ENCODE results near the gene SERINC2.
A peak's percentile ranks its signal among the peaks of the same experiment; 100 is the strongest.

Gene SERINC2

GRCh38 chr1:31434101-31434871 lies 21.3 kb downstream of the SERINC2 start:
- DNase-seq (ENCODE audit: low read depth, low spot score) = peak; percentile 31

- no peak for DNase-seq (ENCODE audit: low read depth, low spot score)
Measured at GRCh38 chr1:31434979-31435378, 22.0 kb downstream of the SERINC2 start.

DNA sequence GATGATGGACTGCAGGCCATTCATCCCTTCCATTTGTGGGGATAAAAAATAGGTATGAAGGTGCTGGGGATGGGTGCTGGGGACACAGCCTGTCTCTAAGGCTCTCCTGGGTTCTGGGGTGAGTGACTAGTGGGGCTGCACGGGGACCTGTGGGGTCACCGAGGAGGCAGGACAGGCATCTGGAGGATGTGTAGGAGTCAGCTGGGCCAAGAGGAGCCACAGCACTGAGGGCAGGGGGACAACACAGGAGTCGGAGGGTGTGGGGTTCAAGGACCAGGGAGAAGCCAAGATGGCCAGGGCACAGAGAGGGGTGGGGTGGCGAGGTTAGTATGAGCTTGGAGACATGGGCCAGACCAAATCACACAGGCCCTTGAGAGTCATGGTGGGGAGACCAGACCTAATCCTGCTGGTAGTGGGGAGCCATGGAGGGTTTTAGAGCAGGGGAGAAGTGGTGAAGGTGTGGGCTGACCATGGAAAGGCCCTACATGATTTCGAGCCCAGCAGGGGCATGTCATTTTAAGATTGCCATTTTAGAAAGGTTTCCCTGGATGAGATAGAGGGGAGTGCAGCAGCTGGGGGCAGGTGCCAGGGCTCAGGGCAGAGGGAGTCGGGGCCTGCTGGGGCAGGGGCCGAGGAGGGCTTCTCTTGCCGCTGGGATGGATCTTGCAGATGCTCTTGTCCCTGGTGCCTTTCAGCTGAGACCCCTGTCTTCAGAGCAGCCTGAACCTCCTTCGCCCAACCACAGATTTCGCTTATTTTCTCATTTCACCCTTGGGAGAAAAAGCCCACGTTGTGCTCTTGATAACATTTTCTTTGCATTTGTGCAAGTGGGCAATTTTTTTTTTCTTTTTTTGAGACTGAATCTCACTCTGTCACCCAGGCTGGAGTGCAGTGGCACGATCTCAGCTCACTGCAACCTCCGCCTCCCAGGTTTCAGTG lies 22.7 kb downstream of the SERINC2 start:
- DNase-seq (ENCODE audit: low read depth, low spot score) = no peak

- DNase-seq (ENCODE audit: low read depth, low spot score) = no peak
Measured at GRCh38 chr1:31436596-31437432, 23.8 kb downstream of the SERINC2 start.

DNA sequence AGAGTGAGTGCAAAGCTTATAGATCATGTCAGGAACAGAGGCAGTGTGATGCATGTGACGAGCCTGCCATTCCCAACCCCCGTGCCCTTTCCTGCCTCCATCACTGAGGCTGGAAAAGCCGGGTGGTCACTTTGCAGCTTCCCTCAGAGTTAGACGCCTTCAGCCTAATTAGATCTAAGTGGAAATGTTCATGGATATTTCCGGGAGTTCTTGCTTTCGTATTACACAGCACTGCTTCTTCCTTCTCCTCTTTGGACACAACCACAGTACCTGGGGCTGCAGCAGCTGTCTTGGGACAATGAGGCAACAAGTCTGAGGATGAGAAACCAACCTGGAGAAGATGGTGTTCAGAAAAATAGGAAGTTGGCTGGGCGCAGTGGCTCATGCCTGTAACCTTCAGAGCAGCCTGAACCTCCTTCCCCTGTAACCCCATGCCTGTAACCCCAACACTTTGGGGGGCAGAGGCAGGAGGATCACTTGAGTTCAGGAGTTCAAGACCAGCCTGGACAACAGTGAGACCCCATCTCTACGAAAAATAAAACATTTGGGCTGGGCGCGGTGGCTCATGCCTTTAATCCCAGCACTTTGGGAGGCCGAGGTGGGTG lies 24.5 kb downstream of the SERINC2 start:
- DNase-seq (ENCODE audit: low read depth, low spot score) = no peak

DNA sequence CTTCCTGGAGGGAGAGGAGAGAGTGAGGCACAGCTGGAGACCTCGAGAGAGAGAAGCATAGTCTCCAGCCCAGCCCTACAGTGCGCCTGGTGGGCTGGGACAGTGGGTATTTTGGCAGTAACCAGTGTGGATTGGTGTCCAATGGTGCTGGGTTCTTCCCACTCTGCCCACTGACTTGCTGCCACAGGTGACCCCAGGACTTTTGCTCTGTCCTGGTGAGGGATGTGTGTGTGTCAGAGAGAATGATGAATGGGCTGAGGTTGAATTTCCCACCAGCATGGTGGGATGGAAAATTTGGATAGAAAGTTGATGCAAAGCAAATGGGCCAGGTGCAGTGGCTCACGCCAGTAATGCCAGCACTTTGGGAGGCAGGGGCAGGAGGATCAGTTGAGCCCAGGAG lies 26.3 kb downstream of the SERINC2 start:
- no peak for DNase-seq (ENCODE audit: low read depth, low spot score)

DNA sequence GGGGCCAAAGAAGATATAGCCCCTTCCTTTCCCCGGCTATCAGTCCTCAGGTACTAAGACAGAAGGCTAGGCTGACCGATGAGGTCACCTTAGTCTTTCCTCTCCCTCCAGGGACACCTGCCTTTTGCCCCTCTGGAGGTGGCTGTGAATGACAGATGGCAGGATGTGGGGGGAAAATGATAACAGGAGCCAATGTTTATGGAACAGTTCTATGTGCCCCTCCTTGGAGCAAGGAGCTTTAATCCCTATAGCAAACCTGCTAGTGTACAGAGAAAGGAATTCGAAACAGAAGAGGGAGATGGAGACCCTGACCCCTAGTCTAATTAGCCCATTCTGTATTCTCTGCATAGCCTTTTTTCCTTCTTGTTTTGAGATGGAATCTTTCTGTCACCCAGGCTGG lies 28.1 kb downstream of the SERINC2 start:
- no peak for DNase-seq (ENCODE audit: low read depth, low spot score)

GRCh38 chr1:31441558-31441957 lies 28.5 kb downstream of the SERINC2 start:
- DNase-seq (ENCODE audit: low read depth, low spot score) = no peak

DNA sequence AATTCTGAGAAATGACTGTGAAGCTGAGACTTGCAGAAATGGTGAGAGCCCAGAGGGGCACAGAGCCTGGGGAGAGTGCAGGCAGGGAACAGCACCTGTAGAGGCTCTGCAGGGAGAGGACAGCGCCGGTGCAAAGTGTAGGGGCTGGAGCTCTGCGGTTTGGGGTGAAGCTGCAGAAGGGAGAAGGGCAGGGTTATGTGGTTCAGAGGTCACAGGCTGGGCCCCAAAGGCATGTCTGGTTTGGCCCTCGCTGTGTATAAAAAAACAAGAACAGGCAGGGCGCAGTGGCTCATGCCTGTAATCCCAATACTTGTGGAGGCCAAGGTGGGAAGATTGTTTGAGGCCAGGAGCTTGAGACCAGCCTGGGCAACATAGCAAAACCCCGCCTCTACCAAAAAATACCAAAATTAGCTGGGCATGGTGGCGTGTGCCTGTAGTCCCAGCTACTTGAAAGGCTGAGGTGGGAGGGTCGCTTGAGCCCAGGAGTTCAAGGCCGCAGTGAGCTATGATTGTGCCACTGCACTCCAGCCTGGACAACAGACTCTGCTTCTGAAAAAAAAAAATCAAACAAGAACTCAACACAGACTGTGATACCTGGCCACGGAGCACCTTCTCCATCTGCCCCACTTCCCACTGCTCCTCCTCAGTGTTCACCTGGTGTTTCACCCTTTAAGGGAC lies 29.1 kb downstream of the SERINC2 start:
- no peak for DNase-seq (ENCODE audit: low read depth, low spot score)

- no peak for DNase-seq (ENCODE audit: low read depth, low spot score)
Measured at GRCh38 chr1:31442648-31442994, 29.6 kb downstream of the SERINC2 start.

- DNase-seq (ENCODE audit: low read depth, low spot score) = no peak
Measured at GRCh38 chr1:31443673-31444072, 30.7 kb downstream of the SERINC2 start.

DNA sequence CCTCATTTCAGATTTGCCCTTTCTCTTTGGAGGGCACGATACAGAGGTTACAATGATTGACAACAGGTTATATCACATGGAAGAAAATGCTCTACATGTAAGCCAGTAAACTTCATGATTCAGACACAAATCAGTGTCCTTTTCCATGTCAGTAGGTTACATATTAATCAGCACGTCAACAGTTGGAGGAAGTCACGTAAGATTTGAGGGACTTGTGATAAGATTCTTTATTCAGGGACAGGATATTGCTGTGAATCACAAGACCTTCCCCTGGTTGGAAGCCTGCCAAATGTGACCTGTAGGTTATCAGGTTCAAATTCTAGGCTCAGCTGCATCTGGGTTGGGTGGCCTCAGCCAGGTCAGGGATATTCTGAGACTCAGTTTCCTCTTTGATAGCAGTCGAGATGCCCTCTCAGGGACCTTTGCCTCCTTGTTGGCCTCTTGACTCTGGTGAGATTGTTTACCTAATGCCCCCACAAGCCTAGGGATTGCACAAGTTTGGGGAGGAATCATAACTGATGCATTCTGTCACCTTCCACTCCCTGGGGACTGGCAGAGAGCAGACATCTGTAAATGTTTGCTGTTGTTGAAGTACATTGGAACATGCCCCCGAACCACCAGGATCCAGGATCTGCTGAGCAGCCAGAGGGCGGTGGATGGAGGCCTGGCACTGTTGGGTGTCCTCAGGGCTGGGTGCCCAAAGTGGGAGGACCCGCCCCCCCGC lies 31.9 kb downstream of the SERINC2 start:
- DNase-seq (ENCODE audit: low read depth, low spot score) = no peak

GRCh38 chr1:31445951-31446350 lies 32.9 kb downstream of the SERINC2 start:
- no peak for DNase-seq (ENCODE audit: low read depth, low spot score)

- DNase-seq (ENCODE audit: low read depth, low spot score) = no peak
Measured at GRCh38 chr1:31447210-31447609, 34.2 kb downstream of the SERINC2 start.

DNA sequence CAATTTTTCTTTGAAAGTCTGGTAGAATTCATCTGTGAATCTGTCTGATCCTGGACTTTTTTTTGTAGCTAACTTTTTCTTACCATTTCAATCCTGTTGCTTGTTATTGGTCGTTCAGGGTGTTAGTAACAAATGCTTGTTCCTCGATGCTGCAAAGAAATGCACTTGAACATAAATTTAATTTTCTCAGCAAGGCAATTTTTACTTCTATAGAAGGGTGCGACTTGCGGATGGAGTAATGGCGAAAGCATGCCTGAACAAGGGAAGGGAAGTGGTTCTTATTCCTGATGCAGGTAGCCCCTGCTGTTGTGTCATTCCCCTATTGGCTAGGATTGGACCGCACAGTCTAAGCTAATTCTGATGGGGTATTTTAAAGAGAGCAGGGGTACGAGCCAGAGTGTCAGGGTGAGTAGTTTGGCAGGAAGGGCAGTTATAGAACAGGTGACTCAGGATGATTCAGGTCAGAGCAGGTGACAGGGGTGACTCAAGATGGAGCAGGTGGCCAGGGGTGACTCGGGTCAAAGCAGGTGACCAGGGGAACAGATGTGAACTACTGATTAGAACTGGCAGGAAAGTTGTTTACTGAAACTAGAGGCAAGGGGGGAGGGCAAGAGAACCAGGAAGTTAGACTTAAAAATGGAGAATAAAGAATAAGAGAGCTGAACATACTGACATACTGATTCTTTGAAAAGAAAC lies 40.5 kb downstream of the SERINC2 start:
- no peak for DNase-seq (ENCODE audit: low read depth, low spot score)

DNA sequence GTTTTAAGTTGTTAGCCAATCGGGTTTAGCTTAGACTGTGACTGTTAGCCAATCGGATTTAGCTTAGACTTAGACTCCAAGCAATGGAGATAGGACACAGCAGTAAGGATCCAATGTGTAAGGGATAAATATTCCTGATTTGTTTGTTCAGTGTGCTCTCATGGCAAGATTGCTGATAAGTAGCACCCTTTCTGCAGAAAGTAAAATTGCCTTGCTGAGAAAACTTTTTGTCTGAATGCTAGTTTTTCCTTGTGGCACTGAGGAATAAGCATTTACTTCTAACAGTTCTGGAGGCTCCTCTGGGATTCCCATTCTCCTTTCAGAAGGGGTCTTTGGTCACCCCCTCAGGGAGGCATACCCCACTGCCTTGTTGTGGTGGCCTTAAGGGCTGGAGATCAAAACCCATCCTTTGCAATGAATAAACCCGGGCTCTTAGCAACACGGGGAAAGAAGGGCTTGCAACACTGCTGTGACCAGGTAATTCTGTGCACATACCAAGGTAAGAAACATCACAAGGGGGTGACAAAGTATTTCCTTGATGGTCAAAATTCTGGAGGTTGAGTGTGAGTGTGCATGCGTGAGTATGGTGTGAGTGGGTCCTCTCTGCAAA lies 45.4 kb downstream of the SERINC2 start:
- DNase-seq (ENCODE audit: low read depth, low spot score) = no peak

- DNase-seq (ENCODE audit: low read depth, low spot score) = peak; percentile 32
Measured at GRCh38 chr1:31460027-31460426, 47.0 kb downstream of the SERINC2 start.

- no peak for DNase-seq (ENCODE audit: low read depth, low spot score)
Measured at GRCh38 chr1:31467005-31467674, 54.1 kb downstream of the SERINC2 start.
